GM21825 (cell line): ENCODE data around the gene TTLL1.

Experiments
- ATAC-seq: cut with Tn5 transposase; IDR thresholded peaks from one replicate; pipeline ENCODE4 v1.9.1; 2021; ENCODE audit warnings: mild to moderate bottlenecking, moderate library complexity; ENCODE audit not compliant: unreplicated experiment

TTLL1 gene

GRCh38 chr22:43088984-43089717, at the start of gene TTLL1:
TTLL1 (minus strand) TSS chr22:43089391; CDS start chr22:43075586, 13,805 bp downstream.
- ATAC-seq, result peak; percentile 62

- no peak for ATAC-seq
These were observed 47.6 kb upstream of the TTLL1 start for GRCh38 chr22:43136801-43137200.

- ATAC-seq, result no peak
These were observed 47.1 kb upstream of the TTLL1 start for GRCh38 chr22:43136255-43136654.

DNA sequence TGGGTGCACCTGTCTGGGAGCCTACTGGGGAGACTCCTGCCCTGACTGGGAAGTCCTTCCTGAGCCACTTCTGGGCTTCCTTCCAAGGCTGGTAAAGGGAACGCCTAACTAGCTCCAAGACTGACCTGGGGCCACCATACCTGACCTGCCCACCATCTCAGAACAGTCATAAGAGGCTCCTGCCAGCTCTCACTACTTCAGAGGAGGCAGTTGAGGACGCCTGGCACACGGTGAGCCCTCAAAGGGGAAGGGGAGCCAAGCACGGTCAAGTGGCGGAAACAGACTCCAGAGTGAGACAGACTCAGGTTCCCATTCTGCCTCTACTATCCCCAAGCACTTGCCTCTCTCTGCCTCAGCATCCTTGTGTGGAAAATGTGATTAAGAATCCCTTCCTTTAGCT, 46.4 kb upstream of the TTLL1 start:
- ATAC-seq, result no peak

- no peak for ATAC-seq
These were observed 45.4 kb upstream of the TTLL1 start for GRCh38 chr22:43134553-43134952.

- ATAC-seq, result no peak
These were observed 44.2 kb upstream of the TTLL1 start for GRCh38 chr22:43133401-43133800.

DNA sequence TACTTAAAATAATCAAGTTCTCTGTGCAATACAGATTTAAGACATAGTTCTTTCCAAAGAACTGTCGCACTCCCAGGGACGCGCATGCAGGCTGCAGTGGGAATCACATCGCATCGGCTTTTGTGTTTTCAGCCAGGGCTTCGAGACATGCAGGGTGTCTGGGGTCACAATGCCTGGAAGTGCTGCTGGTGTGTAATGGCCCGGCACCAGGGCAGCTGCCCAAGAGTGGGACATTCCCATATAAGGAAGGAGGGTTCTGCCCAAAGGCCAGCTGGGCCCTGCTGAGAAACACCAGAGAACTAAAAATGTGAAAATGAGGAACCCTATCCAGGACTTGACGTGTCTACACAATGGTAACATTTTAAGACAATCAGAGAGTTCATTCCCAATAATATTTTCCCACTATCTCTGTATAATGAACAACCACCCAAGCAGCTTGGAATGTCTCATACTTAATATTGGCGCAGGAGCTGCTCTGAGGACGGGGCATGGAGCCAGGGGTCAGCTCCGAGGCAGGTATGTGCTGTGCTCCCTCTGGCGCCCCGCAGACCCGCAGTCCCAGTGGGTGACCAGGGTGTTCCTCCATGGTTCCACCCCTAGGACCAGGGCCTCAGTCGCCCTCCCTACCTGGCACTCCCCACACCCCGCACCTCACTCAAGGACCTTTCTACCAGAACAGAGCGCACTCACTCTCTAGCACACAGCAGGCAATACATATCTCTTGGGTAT, 42.7 kb upstream of the TTLL1 start:
- no peak for ATAC-seq

DNA sequence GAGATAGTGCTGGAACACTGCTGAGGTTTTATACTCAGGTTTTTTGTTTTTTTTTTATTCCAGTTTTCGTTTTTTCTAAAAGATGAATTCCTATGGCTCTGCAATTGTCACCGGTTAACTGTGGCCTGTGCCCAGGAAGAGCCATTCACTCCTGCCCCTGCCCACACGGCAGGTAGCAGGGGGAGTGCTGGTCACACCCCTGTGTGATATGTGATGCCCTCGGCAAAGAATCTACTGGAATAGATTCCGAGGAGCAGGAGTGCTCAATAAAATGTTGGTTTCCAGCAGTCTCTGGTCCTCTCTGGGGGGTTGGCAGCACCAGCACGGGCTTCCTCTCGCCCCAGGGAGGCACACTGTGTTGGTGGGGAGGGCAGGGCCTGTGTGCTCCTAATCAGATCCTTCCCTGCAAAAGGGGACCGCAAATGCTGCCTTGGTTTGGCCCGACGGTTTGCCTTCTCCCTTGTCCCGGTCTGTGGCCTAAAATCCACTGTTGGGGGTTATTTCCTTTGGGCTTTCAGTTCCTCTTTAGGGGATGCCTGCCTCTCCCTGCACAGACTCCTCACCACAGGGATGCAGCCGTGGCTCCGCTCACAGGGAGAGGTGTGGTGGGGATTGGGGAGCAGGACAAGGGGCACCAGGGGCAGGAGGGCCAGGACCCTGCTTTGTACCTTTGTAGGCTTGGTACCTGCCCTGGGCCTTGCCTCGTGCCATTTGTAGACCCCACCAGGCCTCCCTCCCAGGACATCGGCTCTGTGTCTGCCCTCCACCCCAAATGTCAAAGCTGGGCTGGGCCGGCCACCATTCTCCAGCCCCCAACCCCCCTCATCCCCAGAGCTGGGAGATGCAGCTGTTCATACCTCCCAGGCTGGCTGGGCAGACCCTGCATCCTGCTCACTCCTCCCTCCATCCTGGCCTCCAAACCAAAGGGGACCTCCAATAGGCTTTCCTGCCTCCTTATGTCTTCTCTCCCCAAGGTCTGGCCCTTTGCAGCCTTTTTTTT, 40.5 kb upstream of the TTLL1 start:
- no peak for ATAC-seq

DNA sequence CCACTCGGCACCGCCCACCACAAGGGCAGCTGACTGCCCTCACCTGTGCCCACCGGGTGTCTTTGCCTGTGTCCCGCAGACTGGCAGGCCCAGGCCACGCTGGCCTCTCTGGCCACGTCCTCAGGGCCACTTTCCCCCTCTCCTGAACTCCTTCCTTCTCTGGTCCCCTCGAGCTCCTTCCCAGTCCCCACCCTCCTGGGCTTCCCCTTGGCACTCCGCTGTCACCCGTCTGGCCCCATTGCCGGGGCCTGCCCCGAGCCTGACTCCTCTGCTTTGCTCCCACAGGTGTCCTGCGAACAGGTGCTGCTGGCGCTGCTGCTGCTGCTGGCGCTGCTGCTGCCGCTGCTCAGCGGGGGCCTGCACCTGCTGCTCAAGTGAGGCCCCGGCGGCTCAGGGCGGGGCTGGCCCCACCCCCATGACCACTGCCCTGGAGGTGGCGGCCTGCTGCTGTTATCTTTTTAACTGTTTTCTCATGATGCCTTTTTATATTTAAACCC, 39.8 kb upstream of the TTLL1 start:
- no peak for ATAC-seq

- ATAC-seq, result no peak
These were observed 38.9 kb upstream of the TTLL1 start for GRCh38 chr22:43128116-43128515.

DNA sequence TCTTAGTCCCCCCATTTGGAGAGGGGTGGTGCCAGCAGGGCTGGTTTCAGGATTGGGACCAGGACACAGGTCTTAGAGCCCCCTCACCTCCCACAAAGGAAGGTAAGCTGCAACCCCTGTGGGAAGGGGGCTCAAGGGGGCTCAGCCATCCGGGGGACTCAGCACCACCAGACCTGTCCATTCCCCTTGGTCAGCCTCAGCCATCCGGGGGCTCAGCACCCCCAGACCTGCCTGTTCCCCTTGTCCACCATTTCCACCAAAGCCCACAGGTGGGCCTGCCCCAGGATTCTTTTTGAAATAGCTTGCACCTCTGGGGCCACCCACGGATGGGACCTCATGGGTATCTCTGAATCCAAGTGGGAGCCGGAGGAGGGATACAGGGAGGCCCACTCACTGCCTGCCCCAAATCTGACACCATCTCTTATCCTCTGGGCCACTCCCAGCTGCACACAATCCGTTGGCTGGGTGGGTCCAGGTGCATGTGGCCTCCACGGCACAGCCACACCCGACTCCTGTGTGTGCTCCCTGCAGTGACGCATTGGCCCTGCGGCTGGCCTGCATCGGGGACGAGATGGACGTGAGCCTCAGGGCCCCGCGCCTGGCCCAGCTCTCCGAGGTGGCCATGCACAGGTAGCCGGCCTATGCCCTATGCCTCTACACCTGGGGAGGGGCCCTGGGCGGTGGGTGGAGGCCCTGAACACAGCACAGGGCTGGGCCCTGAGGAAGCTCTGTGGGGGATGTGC, 38.1 kb upstream of the TTLL1 start:
- no peak for ATAC-seq

GRCh38 chr22:43126501-43127165, 37.4 kb upstream of the TTLL1 start:
- no peak for ATAC-seq

GRCh38 chr22:43118953-43119458, 29.8 kb upstream of the TTLL1 start:
- no peak for ATAC-seq

GRCh38 chr22:43118024-43118849, 29.0 kb upstream of the TTLL1 start:
- ATAC-seq, result no peak

DNA sequence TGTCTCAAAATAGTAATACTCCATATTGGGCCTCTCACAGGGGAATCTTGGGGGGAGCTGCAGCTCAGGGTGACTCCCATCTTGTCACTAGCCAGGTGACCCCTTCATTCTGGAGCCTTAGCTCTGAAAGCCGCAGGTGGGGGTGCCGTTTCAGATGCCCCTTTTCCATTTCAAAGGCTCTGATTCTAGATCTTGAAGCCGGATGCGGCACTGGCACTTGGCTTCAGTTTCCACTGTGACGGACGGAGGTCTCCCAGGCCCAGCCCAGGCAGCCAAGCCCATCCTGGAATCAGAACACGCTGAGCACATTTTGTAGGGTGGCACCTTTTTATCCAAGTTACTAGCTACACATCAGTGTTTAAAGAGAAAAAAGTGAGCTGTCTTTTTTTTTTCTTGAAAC, 27.7 kb upstream of the TTLL1 start:
- ATAC-seq, result no peak

DNA sequence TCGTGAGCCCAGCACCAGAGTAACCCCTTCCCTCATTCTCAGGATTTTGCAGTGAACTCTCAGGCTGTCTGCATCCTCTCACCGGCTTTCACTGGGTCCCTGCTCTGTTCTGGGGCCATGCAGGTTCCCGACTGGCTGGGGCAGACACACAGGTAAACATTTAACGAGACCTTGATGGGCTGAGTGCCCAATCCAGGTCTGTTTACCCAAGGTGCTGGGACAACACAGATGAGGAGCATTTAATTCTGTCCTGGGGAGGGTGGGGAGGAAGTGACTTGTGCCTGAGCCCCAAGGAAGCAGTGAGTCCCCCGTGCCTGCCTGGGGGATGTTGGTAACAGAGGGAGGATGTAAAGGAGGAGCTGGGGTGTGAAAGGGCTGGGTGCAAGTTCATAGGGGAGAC, 25.8 kb upstream of the TTLL1 start:
- no peak for ATAC-seq

- ATAC-seq, result no peak
These were observed 24.5 kb upstream of the TTLL1 start for GRCh38 chr22:43113526-43114251.
